HG03575 (cell line): ENCODE results near the gene PCDHGC4.
A peak's percentile ranks its signal among the peaks of the same experiment; 100 is the strongest.

Experiments
- ATAC-seq: cut with Tn5 transposase; IDR thresholded peaks from one replicate; pipeline ENCODE4 v1.9.1; 2021; ENCODE audit not compliant: unreplicated experiment, insufficient number of reproducible peaks, low FRiP score; ENCODE audit errors: extremely low read depth

Gene PCDHGC4

GRCh38 chr5:141488591-141489561, 4.0 kb downstream of the PCDHGC4 start, which contains the start of gene PCDHGC5:
Gene PCDHGC5, plus strand, starts transcription at chr5:141489081. Its CDS starts 160 bp downstream, at chr5:141489241.
- ATAC-seq, result no peak

GRCh38 chr5:141489841-141490240, 5.0 kb downstream of the PCDHGC4 start:
- ATAC-seq, result no peak

GRCh38 chr5:141490271-141490670, 5.4 kb downstream of the PCDHGC4 start:
- no peak for ATAC-seq

GRCh38 chr5:141490771-141491170, 5.9 kb downstream of the PCDHGC4 start:
- ATAC-seq, result no peak

GRCh38 chr5:141491323-141492167, 6.7 kb downstream of the PCDHGC4 start:
- ATAC-seq, result no peak

GRCh38 chr5:141492168-141492885, 7.5 kb downstream of the PCDHGC4 start:
- ATAC-seq, result no peak

GRCh38 chr5:141493500-141494422, 8.9 kb downstream of the PCDHGC4 start:
- ATAC-seq, result no peak

- ATAC-seq, result no peak
Observed at GRCh38 chr5:141494761-141495452, 10.1 kb downstream of the PCDHGC4 start.

- no peak for ATAC-seq
Observed at GRCh38 chr5:141495453-141495811, 10.6 kb downstream of the PCDHGC4 start.

GRCh38 chr5:141496038-141496437, 11.2 kb downstream of the PCDHGC4 start:
- no peak for ATAC-seq

- ATAC-seq, result no peak
Observed at GRCh38 chr5:141501761-141502160, 16.9 kb downstream of the PCDHGC4 start.

- ATAC-seq, result no peak
Observed at GRCh38 chr5:141503681-141504080, 18.9 kb downstream of the PCDHGC4 start.

- ATAC-seq, result no peak
Observed at GRCh38 chr5:141504216-141504615, 19.4 kb downstream of the PCDHGC4 start.

- ATAC-seq, result no peak
Observed at GRCh38 chr5:141506381-141507155, 21.7 kb downstream of the PCDHGC4 start.

- peak; percentile 29 for ATAC-seq
Observed at GRCh38 chr5:141507387-141508091, 22.7 kb downstream of the PCDHGC4 start.

- no peak for ATAC-seq
Observed at GRCh38 chr5:141508440-141508797, 23.6 kb downstream of the PCDHGC4 start.
